Activated CD4-positive, alpha-beta T cell treated with anti-CD3 and anti-CD28 coated beads for 48 hours (primary cell): ENCODE results near the gene UBASH3B.

Experiments used
- DNase-seq: peaks from one replicate; pipeline ENCODE4 v3.0.0-alpha.2; 2020

The UBASH3B gene

DNA sequence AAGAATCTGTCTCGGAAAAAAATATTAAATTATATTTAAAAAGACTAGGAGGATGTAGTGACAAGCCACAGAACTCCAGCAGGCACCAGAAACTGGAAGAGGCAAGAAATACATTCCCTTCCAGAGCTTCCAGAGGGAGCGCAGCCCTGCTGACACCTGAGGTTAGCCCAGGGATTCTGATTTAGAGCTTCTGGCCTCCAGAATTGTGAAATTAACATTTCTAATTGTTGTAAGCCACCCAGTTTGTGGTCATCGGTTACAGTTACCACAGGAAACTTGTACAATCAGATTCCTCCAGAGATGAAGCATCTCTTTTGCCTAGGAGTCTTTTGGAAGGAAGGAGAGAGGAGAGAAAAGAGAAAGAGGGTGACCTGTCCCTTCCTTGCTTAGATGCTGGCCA lies 6.4 kb upstream of the UBASH3B start:
- DNase-seq = no peak

DNA sequence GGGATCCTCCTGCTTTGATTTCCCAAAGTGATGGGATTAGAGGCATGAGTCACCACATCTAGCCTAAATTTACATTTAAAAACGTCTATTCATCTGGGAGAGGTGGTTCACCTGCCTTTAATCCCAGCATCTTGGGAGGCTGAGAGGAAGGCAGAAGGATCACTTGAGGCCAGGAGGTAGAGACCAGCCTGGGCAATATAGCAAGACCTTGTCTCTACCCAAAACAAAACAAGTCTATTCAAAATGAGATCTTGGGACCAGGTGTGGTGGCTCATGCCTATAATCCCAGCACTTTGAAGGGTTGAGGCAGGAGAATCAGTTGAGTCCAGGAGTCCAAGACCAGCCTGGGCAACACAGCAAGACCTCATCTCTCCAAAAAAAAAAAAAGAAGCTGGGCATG lies 4.9 kb upstream of the UBASH3B start:
- no peak for DNase-seq

- DNase-seq = no peak
Measured at GRCh38 chr11:122652495-122652894, 3.0 kb upstream of the UBASH3B start.

DNA sequence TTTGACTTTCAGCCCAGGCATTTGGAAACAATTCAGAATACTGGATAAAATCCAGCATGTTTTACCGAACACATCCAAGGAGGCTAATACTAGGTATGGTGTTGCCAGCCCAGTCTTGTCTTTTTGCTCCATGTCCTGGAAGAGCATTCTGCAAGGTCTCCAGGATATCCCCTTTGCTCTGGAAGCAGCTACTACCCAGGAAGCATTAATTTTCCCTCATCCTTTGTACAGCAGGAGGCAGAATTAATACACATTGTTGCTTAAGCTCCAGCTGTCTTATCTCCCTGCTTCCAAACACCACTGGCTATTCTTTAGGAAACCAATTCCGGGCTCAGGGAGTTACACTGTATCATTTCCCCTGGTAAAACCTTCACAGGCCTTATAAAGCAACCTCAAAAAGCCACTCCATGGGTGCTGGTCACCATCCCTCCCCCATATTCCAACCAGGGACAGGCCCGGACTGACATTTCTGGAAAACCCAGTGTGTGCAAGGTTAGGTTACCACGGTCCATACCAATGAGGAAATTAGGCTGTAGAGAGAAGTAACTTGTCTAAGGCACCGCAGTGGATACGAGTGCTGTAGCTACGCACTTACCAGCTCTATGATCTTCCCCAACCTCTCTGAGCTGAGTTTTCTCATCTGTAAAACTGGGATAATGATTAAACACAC lies 1.5 kb upstream of the UBASH3B start:
- DNase-seq = no peak

- DNase-seq = peak; percentile 68
Measured at GRCh38 chr11:122656073-122656630, 630 bp downstream of the UBASH3B start.

DNA sequence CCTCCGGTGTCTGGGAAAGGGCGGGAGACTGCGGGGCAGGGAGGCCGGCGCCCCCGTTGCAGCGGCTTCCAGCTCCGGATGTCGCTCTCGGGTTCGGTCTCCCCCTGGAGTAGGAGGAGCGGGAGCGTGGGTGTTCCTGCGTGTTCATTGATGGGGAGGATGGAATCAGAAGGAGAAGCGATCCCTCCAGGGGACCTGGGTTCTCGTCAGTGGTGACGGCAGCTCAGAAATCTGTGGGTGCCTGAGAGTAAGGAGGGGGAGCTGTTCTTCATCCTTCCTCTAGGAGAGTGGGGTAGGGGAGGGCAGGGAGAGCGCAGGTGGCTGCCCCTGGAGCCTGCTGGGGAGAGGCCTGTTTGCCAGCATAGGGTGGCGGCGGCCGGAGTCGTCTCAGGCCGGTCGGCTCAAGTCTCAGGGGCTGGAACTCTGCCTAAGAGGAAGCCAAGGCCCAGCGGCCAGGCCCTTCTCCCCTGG lies 1.1 kb downstream of the UBASH3B start:
- DNase-seq = peak; percentile 54

- no peak for DNase-seq
Measured at GRCh38 chr11:122659676-122660554, 4.4 kb downstream of the UBASH3B start.

DNA sequence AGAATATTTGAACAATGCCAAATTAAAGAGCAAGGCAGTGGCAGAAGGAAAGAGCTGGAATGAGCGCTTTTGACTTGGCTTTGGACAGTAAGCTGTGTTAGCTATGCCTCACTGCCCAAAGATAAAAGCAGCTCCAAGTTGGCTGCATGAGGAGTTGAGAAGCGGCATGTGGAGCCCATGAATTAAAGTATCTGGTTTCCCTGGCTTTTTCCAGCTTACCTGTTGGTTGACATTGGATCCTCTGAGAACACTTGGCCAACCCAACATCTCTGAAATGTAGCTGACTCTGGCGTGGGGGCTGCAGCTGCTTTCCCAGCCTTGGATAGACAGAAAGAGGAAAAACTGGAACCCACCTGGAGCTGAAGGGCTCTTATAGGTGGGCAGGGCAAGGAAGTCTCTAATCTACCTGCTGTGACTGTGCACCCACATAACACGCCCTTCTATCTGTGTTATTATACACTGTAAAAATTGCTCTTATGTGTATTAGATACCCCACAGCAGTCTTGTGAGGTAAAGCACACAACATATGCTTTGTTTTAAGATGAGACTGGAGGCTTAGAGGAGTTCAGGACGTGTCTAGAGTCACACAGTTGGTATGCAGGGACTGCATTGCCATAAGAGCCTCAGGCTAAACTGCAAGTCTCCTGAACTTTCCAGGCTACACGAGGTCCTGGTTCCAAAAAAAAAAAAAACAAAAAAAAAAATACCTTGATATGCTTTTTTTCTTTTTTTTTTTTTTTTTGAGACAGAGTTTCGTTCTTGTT lies 5.8 kb downstream of the UBASH3B start:
- no peak for DNase-seq

DNA sequence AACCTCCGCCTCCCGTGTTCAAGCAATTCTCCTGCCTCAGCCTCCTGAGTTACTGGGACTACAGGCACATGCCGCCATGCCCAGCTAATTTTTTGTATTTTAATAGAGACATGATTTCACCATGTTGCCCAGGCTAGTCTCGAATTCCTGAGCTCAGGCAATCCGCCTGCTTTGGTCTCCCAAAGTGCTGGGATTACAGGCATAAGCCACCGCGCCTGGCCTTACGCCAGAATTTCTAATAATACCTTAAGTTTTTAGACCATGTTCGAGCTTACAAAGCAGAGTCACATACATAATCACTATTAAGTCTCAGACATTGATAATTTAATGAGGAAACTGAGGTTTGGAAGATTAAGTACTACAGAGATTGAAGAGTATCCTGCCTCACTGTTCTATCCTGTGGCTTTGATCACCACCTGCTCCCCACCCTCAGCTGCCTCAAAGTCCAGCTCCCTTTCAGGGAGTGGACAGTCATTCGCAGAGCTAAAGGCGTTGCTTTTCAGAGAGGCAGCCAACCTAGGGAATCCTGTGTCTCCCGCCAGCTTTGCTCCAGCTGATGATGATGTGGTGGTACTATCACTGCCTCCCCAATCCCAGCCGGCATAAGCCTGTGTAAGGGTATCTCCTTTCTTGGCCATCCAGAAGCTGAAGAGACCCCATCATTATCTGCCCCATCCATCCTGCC lies 7.7 kb downstream of the UBASH3B start:
- no peak for DNase-seq

- no peak for DNase-seq
Measured at GRCh38 chr11:122663764-122664163, 8.2 kb downstream of the UBASH3B start.

- DNase-seq = no peak
Measured at GRCh38 chr11:122664188-122664587, 8.7 kb downstream of the UBASH3B start.

- no peak for DNase-seq
Measured at GRCh38 chr11:122665861-122666260, 10.3 kb downstream of the UBASH3B start.

DNA sequence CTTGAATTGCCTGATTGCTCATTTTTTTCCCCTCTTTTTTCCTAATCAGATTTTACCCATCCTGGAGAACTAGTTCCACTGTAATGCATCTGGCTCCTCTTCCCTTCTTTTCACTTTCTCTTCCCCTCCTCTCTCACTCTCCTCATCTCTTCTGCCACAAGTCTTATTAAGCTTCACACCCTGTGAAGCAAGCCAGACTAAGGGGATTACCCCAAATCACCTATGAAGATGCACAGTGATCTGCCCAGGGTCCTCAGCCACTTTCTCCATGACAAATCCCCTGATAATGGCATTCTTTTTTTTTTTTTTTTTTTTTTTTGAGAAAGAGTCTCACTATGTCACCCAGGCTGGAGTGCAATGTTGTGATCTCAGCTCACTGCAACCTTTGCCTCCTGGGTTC lies 11.2 kb downstream of the UBASH3B start:
- DNase-seq = no peak

DNA sequence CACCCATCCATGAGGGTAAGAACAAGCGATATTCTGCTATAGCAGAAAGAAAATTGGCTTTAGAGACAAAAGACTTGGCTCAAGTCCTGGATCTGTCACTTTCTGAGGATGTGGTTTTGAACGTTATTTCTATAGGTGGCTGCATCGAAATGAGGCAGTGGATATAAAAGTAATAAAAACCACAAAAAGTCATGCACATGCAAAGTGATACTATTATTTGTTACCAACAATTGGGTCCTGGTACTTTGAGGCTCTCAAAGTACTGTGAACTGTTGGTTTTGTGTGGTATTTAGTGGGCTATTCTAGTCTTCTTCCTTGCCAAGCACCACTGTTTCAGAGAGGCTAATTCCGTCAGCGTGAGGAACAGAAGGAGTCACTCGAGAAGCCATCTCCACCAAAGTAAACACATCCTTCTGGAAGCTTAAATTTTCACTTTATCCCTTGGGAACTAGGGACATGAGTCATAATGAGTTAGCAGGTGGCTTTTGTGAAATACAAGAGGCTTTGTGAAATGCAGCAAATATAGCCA lies 13.1 kb downstream of the UBASH3B start:
- DNase-seq = no peak

- DNase-seq = no peak
Measured at GRCh38 chr11:122670131-122670530, 14.6 kb downstream of the UBASH3B start.

GRCh38 chr11:122671400-122671891 lies 15.9 kb downstream of the UBASH3B start:
- no peak for DNase-seq

DNA sequence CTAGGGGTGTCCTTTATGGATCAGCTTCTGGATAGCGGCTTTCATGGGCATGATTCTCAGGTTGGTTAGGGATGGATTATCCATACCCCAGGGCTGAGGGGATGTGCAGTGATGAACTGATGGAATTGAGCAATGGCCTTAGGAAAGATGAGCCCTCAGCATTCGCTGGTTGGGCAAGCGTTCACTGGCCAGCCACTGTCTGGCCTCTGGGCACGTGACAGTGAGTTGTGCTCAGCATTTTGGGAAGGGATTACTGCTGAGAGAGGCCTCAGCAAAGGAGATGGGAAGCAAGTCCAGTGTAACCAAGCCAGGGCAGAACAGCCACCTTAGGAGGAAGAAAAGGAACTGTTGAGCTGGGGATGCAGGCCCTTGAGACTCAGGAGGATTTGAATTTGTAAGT lies 17.4 kb downstream of the UBASH3B start:
- no peak for DNase-seq

DNA sequence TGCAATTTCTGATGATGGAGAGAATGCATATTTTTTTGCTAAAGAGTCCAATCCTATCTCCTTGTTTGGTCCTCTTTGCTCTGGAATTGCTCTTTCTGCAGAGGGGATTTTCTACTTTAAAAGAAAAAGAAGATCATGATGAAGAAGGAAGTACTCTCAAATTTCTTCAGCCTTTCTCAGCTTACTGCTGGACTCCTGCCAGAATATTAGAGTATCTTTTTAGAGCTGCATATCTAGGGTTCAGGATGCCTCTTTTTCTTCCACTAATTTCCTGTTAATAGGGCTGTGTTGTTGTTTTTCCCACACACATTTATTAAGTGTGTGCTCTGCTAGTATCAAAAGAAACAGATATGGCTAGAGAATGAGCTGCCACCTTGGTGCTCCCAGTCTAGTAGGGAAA lies 18.2 kb downstream of the UBASH3B start:
- no peak for DNase-seq

- peak; percentile 52 for DNase-seq
Measured at GRCh38 chr11:122676638-122677037, 21.1 kb downstream of the UBASH3B start.

GRCh38 chr11:122677256-122677655 lies 21.7 kb downstream of the UBASH3B start:
- DNase-seq = no peak

DNA sequence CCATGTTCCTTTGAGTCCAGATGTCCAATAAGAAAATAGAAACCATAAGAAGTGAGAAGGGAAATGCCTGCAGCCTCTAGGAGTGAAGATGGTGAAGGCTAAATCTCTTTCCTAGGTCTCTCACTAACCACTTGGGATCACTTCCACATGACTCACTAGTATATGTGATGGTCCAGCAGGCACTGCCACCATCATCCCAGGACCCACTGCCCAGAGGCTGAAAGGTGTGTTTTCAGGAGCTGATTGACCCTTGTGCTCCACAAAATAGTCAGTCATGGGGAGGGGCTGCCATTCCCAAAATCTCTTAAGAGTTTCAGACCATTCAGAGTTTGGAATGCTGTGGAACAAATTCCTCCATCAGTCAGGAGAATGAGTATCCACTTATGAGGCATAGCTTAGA lies 22.9 kb downstream of the UBASH3B start:
- no peak for DNase-seq

DNA sequence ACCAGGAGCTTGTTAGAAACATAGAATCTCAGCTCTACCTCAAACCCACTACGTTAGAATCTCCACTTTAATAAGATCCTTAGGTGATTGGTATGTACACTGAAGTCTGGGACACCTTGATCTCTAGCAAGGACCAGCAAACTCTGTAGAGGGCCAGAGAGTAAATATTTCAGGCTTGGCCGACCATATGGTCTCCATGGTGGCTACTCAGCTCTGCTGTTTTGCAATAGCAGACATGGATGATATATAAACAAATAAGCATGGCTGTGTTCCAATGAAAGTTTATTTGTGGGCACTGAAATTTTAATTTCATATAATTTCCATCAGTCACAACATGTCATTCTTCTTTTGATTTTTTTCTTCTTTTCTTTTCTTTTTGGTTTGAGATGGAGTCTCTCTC lies 23.9 kb downstream of the UBASH3B start:
- DNase-seq = no peak
